Activated T-helper 2 cell treated with anti-CD3 and anti-CD28 coated beads, Interferon-gamma antibody, Interleukin-2, Interleukin-4, amounts not matched to agents 10 μg/mL and 5 μg/mL and 100 μg/mL, durations not matched to agents 14 hours and 24 hours and 36 hours (primary cell): ENCODE measurements around the gene EPHA3. TPM values are rescaled to one million over a fixed set of nuclear protein-coding genes. Genes with fewer than 3 reads are reported as not detected.
A peak's percentile ranks its signal among the peaks of the same experiment; 100 is the strongest.

Source experiments
- DNase-seq: peaks from one replicate; pipeline ENCODE4 v3.0.0; 2021; ENCODE audit warnings: low spot score
- H3K27ac Mint-ChIP-seq: one replicate; pipeline ENCODE4 v1.8.0; 2021; ENCODE audit warnings: mixed read lengths
- H3K27me3 Mint-ChIP-seq: one replicate; pipeline ENCODE4 v1.8.0; 2021; ENCODE audit warnings: low read depth, mixed read lengths
- H3K36me3 Mint-ChIP-seq: one replicate; pipeline ENCODE4 v1.8.0; 2021; ENCODE audit warnings: low read depth, mixed read lengths
- H3K4me1 Mint-ChIP-seq: one replicate; pipeline ENCODE4 v1.8.0; 2021; ENCODE audit warnings: low read depth, mixed read lengths
- H3K4me3 Mint-ChIP-seq: one replicate; pipeline ENCODE4 v1.8.0; 2021; ENCODE audit warnings: low read depth, mild to moderate bottlenecking, moderate library complexity, mixed read lengths
- H3K9me3 Mint-ChIP-seq: one replicate; pipeline ENCODE4 v1.8.0; 2021; ENCODE audit warnings: mixed read lengths
- intact Hi-C: fragments of 100-400 bp; cut with micrococcal nuclease; formaldehyde crosslinking; loops from one replicate; pipeline ENCODE4 v1.15.1; 2023
- total RNA-seq: library from RNA; stranded (reverse); gene quantifications from 2 replicates; pipeline ENCODE4 v1.2.3, GENCODE V29; 2022

EPHA3 gene
- total RNA-seq, 1 donor from 2014 or later: not detected

- H3K9me3 Mint-ChIP-seq: no peaks in the 10 kb centered on the region
- DNase-seq: no peak
- intact Hi-C loops: no loop called here
- no peak overlapping the region for H3K4me3 Mint-ChIP-seq
- H3K27me3 Mint-ChIP-seq: peaks cover 26% of the 10 kb centered on the region
- no peak overlapping the region for H3K27ac Mint-ChIP-seq
- peaks cover 9% of the 10 kb centered on the region for H3K4me1 Mint-ChIP-seq
- H3K36me3 Mint-ChIP-seq: no peaks in the 10 kb centered on the region
Observed at GRCh38 chr3:89105503-89105902, 1.9 kb upstream of the EPHA3 start.

GRCh38 chr3:89108291-89108550 is 800 bp downstream of the EPHA3 start:
- intact Hi-C loops: no loop called here
- Mint-ChIP-seq H3K27me3 (peaks cover 26% of the 10 kb centered on the region), H3K27ac (no peak overlapping the region), H3K9me3 (no peaks in the 10 kb centered on the region), H3K4me1 (peaks cover 9% of the 10 kb centered on the region), H3K36me3 (no peaks in the 10 kb centered on the region), H3K4me3 (no peak overlapping the region)
- DNase-seq: no peak

GRCh38 chr3:89113344-89113743 is 5.9 kb downstream of the EPHA3 start:
- H3K4me3 Mint-ChIP-seq: no peak overlapping the region
- intact Hi-C loops: no loop called here
- peaks cover 3% of the 10 kb centered on the region for H3K4me1 Mint-ChIP-seq
- H3K27me3 Mint-ChIP-seq: peaks cover 13% of the 10 kb centered on the region
- no peak overlapping the region for H3K27ac Mint-ChIP-seq
- no peak for DNase-seq
- no peaks in the 10 kb centered on the region for H3K36me3 Mint-ChIP-seq
- no peaks in the 10 kb centered on the region for H3K9me3 Mint-ChIP-seq

GRCh38 chr3:89113893-89114840 is 6.7 kb downstream of the EPHA3 start:
- Mint-ChIP-seq H3K27ac (no peak overlapping the region), H3K4me3 (peak overlapping the region; percentile 60), H3K9me3 (no peaks in the 10 kb centered on the region), H3K36me3 (no peaks in the 10 kb centered on the region), H3K27me3 (peaks cover 9% of the 10 kb centered on the region), H3K4me1 (peaks cover 3% of the 10 kb centered on the region)
- intact Hi-C loops: no loop called here
- DNase-seq: peak; percentile 13

GRCh38 chr3:89114841-89115223 is 7.4 kb downstream of the EPHA3 start:
- no peaks in the 10 kb centered on the region for H3K9me3 Mint-ChIP-seq
- intact Hi-C loops: no loop called here
- H3K4me3 Mint-ChIP-seq: no peak overlapping the region
- H3K27ac Mint-ChIP-seq: no peak overlapping the region
- no peaks in the 10 kb centered on the region for H3K36me3 Mint-ChIP-seq
- peaks cover 3% of the 10 kb centered on the region for H3K4me1 Mint-ChIP-seq
- no peak for DNase-seq
- peaks cover 9% of the 10 kb centered on the region for H3K27me3 Mint-ChIP-seq

- no peak for DNase-seq
- peaks cover 3% of the 10 kb centered on the region for H3K4me1 Mint-ChIP-seq
- H3K4me3 Mint-ChIP-seq: no peak overlapping the region
- H3K9me3 Mint-ChIP-seq: no peaks in the 10 kb centered on the region
- peaks cover 9% of the 10 kb centered on the region for H3K27me3 Mint-ChIP-seq
- intact Hi-C loops: no loop called here
- no peak overlapping the region for H3K27ac Mint-ChIP-seq
- H3K36me3 Mint-ChIP-seq: no peaks in the 10 kb centered on the region
Observed at GRCh38 chr3:89116476-89116875, 9.1 kb downstream of the EPHA3 start.

- intact Hi-C loops: no loop called here
- no peaks in the 10 kb centered on the region for H3K27me3 Mint-ChIP-seq
- H3K4me3 Mint-ChIP-seq: no peak overlapping the region
- H3K9me3 Mint-ChIP-seq: no peaks in the 10 kb centered on the region
- no peaks in the 10 kb centered on the region for H3K36me3 Mint-ChIP-seq
- no peaks in the 10 kb centered on the region for H3K4me1 Mint-ChIP-seq
- H3K27ac Mint-ChIP-seq: no peak overlapping the region
- no peak for DNase-seq
Observed at GRCh38 chr3:89138048-89138447, 30.6 kb downstream of the EPHA3 start.

GRCh38 chr3:89139870-89140269 is 32.4 kb downstream of the EPHA3 start:
- DNase-seq: no peak
- intact Hi-C loops: no loop called here
- Mint-ChIP-seq H3K4me3 (no peak overlapping the region), H3K4me1 (no peaks in the 10 kb centered on the region), H3K27me3 (no peaks in the 10 kb centered on the region), H3K27ac (no peak overlapping the region), H3K36me3 (no peaks in the 10 kb centered on the region), H3K9me3 (no peaks in the 10 kb centered on the region)

GRCh38 chr3:89144080-89144479 is 36.7 kb downstream of the EPHA3 start:
- no peak for DNase-seq
- no peak overlapping the region for H3K4me3 Mint-ChIP-seq
- no peaks in the 10 kb centered on the region for H3K9me3 Mint-ChIP-seq
- H3K4me1 Mint-ChIP-seq: no peaks in the 10 kb centered on the region
- intact Hi-C loops: no loop called here
- no peaks in the 10 kb centered on the region for H3K36me3 Mint-ChIP-seq
- H3K27ac Mint-ChIP-seq: no peak overlapping the region
- H3K27me3 Mint-ChIP-seq: no peaks in the 10 kb centered on the region

- no peaks in the 10 kb centered on the region for H3K4me1 Mint-ChIP-seq
- no peak overlapping the region for H3K27ac Mint-ChIP-seq
- H3K4me3 Mint-ChIP-seq: no peak overlapping the region
- no peaks in the 10 kb centered on the region for H3K27me3 Mint-ChIP-seq
- no peaks in the 10 kb centered on the region for H3K36me3 Mint-ChIP-seq
- no peaks in the 10 kb centered on the region for H3K9me3 Mint-ChIP-seq
- DNase-seq: no peak
- intact Hi-C loops: no loop called here
Observed at GRCh38 chr3:89145995-89146394, 38.6 kb downstream of the EPHA3 start.

GRCh38 chr3:89154416-89154815 is 47.0 kb downstream of the EPHA3 start:
- Mint-ChIP-seq H3K27ac (no peak overlapping the region), H3K4me1 (no peaks in the 10 kb centered on the region), H3K36me3 (no peaks in the 10 kb centered on the region)

GRCh38 chr3:89155811-89156210 is 48.4 kb downstream of the EPHA3 start:
- H3K4me3 Mint-ChIP-seq: no peak overlapping the region
- intact Hi-C loops: no loop called here
- no peak for DNase-seq
- no peaks in the 10 kb centered on the region for H3K36me3 Mint-ChIP-seq
- no peaks in the 10 kb centered on the region for H3K4me1 Mint-ChIP-seq
- no peaks in the 10 kb centered on the region for H3K9me3 Mint-ChIP-seq
- no peak overlapping the region for H3K27ac Mint-ChIP-seq
- no peaks in the 10 kb centered on the region for H3K27me3 Mint-ChIP-seq

More at GRCh38 chr3:89154416-89154815, 47.0 kb downstream of the EPHA3 start:
- Mint-ChIP-seq H3K4me3 (no peak overlapping the region), H3K27me3 (no peaks in the 10 kb centered on the region), H3K9me3 (no peaks in the 10 kb centered on the region)
- intact Hi-C loops: no loop called here
- no peak for DNase-seq

GRCh38 chr3:89157575-89157974 is 50.2 kb downstream of the EPHA3 start:
- Mint-ChIP-seq H3K36me3 (no peaks in the 10 kb centered on the region), H3K4me1 (no peaks in the 10 kb centered on the region), H3K27me3 (no peaks in the 10 kb centered on the region), H3K4me3 (no peak overlapping the region), H3K27ac (no peak overlapping the region), H3K9me3 (no peaks in the 10 kb centered on the region)
- no peak for DNase-seq
- intact Hi-C loops: no loop called here
